HT1080 (cell line): ENCODE data around the gene STARD7. TPM values are rescaled to one million over a fixed set of nuclear protein-coding genes. Genes with fewer than 3 reads are reported as not detected.

Experiments used
- DNase-seq: peaks from one replicate; pipeline ENCODE4 v3.0.0-alpha.2; 2015; ENCODE audit warnings: low read depth
- total RNA-seq: library from RNA; depleted of rRNA; stranded (reverse); fragments of >200 nt; shearing (Covaris generic); gene quantifications from 2 replicates; pipeline ENCODE4 v1.2.3, GENCODE V29; 2014

The STARD7 gene
- total RNA-seq, 1 experiment from 2014 or later = 153 TPM

DNA sequence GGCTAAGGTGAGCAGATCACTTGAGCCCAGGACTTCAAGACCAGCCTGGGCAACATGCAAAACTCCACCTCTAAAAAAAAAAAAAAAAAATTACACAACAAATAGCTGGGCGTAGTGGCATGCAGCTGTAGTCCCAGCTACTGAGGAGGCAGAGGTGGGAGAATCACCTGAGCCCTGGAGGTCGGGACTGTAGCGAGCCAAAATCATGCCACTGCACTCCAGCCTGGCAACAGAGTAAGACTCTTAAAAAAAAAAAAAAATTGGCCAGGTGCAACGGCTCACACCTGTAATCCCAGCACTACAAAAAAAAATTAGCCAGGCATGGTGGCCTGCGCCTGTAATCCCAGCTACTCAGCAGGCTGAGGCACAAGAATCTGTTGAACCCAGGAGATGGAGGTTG, 7.3 kb downstream of the STARD7 start:
- DNase-seq = no peak

- no peak for DNase-seq
Observed at GRCh38 chr2:96198921-96199320, 9.7 kb downstream of the STARD7 start.

- peak; percentile 17 for DNase-seq
Observed at GRCh38 chr2:96197546-96198255, 10.9 kb downstream of the STARD7 start.

DNA sequence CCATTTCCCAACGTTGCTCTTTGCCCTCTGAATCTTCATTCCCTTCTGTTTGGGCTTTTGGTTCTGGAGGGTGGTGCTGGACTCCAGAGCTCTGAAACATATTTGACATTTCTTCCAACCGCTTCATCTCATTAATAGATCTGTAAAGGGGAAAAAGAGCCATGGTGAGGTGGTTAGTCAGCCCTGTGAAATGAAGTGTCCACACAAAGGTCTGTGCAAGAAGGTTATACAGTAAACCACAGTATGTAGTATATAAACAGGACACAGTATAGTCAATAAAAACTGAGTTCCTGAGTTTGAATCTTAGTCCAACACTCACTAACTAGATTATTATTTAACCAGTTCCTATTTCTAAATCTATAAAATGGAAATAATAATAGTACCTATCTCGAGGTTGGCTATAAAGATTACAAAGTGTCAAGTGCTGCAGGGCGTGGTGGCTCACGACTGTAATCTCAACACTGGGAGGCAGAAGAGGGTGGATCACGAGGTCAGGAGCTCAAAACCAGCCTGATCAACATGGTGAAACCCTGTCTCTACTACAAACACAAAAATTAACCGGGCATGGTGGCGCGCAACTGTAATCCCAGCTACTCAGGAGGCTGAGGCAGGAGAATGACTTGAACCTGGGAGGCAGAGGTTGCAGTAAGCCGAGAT, 13.1 kb downstream of the STARD7 start:
- DNase-seq = no peak

DNA sequence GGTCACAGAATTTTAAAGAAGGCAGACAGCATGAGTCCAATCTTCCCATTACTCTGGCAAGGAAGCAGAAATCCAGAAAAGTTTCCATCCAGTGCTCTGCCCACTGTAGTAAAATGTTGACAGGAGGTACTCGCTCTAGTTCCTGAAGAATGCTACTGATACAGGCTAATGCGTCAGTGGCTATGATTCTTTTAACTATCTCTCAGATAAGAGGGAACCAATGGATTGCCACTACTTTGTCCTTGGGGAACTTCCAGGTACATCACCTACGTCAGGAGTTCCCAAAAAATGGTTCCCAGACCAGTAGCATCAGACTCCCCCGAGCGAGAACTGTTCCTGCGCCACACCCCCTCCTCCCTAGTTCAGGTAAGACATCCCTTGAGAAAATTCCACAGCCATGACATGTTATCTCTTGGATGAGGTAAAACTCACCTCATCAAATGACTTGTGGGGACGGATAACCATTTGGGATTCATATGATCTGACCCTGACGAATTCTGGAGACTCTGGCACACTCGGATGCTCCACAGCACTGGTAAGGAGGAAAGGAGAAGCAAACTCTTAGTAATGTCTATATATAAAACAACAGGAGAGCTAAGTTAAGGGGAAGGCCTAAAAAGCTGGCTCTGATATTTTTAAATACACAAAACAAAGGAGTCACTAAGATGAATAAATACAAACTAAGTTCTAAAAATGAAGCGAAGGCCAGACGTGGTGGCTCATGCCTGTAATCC, 16.5 kb downstream of the STARD7 start:
- no peak for DNase-seq

- DNase-seq = no peak
Observed at GRCh38 chr2:96188821-96189526, 19.7 kb downstream of the STARD7 start.

- no peak for DNase-seq
Observed at GRCh38 chr2:96186562-96186961, 22.1 kb downstream of the STARD7 start.

GRCh38 chr2:96185516-96185915, 23.1 kb downstream of the STARD7 start:
- DNase-seq = no peak

DNA sequence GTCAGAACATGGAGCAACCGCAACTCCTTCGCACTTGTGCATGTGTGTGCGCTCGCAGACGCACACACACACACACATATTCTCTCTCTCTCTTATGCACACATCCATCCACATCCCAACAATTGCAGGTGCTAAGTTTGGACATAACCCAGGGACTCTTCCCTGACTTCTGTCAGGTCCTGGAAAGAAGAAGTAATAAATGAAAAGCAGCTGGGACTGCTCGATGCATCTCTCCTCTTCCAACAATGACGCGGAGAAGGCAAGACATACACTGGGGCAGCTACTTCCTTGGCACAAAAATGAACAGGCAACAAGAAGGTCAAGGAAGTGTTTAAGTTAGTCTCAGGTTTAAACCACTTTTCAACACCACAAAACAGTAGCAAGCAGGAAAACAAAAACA, 23.6 kb downstream of the STARD7 start:
- DNase-seq = no peak

GRCh38 chr2:96184188-96184587, 24.4 kb downstream of the STARD7 start:
- no peak for DNase-seq

- DNase-seq = no peak
Observed at GRCh38 chr2:96181529-96181928, 27.1 kb downstream of the STARD7 start.

- no peak for DNase-seq
Observed at GRCh38 chr2:96180521-96180920, 28.1 kb downstream of the STARD7 start.

- no peak for DNase-seq
Observed at GRCh38 chr2:96180002-96180401, 28.6 kb downstream of the STARD7 start.

- DNase-seq = no peak
Observed at GRCh38 chr2:96176661-96177060, 32.0 kb downstream of the STARD7 start.

- DNase-seq = peak; percentile 15
Observed at GRCh38 chr2:96175951-96176350, 32.7 kb downstream of the STARD7 start.

DNA sequence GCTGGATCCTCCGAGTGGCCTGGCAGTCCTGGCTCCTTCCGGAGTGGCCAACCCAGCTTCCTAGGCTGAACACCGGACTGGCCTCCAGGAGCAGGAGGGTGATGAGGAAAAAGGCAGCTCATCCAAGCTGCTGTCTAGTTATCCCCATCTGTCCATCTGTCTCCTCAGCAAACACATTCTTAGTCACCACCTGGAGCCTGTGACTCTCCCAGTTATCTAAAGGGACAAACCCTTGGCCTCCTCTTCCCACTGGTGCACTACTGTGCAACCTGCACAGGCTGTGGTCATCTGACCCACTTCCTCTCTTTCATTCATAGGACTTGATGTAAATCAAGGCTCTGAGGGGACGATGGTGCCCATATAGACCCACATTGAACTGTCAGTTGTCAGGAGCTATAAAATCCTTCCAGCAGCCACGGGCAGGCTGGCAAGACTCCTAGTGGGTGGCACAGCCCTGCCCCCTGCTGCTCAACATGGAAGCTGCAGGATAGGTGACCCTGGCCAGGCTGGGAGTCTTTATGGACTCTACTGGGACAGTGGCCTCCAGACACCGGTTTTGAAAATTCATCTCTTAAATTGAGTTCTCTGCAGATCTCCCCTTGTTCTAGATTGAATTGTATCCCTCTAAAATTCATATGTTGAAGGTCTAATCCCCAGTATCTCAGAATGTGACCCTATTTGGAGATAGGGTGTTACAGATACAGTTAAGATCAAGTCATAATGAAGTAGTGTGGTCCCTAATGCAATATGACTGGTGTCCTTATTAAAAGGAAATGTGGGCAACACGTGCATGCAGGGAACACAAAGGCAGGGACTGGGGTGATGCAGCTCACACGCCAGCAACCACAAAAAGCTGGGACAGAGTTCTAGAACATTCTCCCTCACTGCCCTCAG, 34.1 kb downstream of the STARD7 start:
- DNase-seq = peak; percentile 38

GRCh38 chr2:96171831-96172230, 36.8 kb downstream of the STARD7 start:
- no peak for DNase-seq

DNA sequence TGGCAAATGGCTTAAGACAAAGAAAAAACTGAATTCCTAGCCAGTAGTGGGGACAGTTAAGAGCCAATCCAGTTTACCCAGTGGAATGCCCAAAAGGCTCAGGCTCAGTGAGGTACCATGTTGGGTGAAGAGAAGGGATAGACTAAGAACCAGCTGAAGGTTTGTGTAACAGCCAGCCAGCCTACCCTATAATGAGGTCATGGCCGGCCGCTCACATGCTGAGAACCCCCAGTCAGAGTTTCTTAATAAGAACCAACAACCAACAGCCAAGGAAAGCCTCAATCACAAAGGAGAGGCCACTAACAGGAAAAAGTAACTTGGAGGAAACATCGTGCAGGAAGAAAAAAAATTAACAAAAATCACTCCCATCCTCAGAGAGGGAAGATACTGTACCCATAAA, 38.0 kb downstream of the STARD7 start:
- no peak for DNase-seq

GRCh38 chr2:96169868-96170507, 38.6 kb downstream of the STARD7 start:
- DNase-seq = no peak

DNA sequence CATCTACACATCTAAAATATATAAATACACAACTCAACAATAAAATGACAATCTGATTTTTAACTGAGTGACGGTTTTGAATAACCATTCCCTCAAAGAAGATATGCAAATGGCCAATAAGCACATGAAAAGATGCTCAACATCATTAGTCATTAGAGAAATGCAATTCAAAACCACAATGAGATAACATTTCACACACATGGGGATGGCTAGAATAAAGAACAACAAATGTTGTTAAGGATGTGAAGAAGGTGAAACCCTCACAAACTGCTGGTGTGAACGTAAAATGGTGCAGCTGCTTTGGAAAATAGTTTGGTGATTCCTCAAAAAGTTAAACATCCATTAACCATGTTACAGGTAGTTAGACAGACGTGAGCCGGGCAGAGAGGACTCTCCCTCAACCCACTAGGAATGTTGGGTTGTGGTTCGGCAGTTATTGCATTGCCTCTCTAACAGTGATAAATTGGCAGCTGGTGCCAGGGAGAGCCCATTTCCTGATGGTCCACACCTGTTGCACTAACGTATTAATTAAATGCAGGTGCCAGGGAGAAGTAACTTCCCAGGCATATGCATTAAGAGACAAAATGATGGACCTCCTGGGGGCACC, 41.1 kb downstream of the STARD7 start:
- DNase-seq = no peak
